HG03354 (cell line): ENCODE results near the gene THRB.

Source experiments
- ATAC-seq: cut with Tn5 transposase; IDR thresholded peaks from one replicate; pipeline ENCODE4 v1.9.1; 2021; ENCODE audit warnings: mild to moderate bottlenecking; ENCODE audit not compliant: unreplicated experiment, poor library complexity, severe bottlenecking

THRB gene

GRCh38 chr3:24361623-24362022 is 133.0 kb downstream of the THRB start:
- no peak for ATAC-seq

- ATAC-seq, result no peak
Measured at GRCh38 chr3:24360957-24361356, 133.7 kb downstream of the THRB start.

- no peak for ATAC-seq
Measured at GRCh38 chr3:24359645-24360462, 134.8 kb downstream of the THRB start.

GRCh38 chr3:24359102-24359501 is 135.5 kb downstream of the THRB start:
- ATAC-seq, result no peak

- no peak for ATAC-seq
Measured at GRCh38 chr3:24357635-24358034, 137.0 kb downstream of the THRB start.

GRCh38 chr3:24355806-24356205 is 138.8 kb downstream of the THRB start:
- ATAC-seq, result no peak

- no peak for ATAC-seq
Measured at GRCh38 chr3:24354230-24354629, 140.4 kb downstream of the THRB start.

GRCh38 chr3:24352893-24353553 is 141.6 kb downstream of the THRB start:
- no peak for ATAC-seq

- no peak for ATAC-seq
Measured at GRCh38 chr3:24351779-24352469, 142.7 kb downstream of the THRB start.

- ATAC-seq, result no peak
Measured at GRCh38 chr3:24349367-24350019, 145.2 kb downstream of the THRB start.

GRCh38 chr3:24348348-24348747 is 146.3 kb downstream of the THRB start:
- ATAC-seq, result no peak

- no peak for ATAC-seq
Measured at GRCh38 chr3:24344784-24345439, 149.7 kb downstream of the THRB start.

GRCh38 chr3:24343084-24343783 is 151.4 kb downstream of the THRB start:
- no peak for ATAC-seq

- ATAC-seq, result no peak
Measured at GRCh38 chr3:24342275-24342674, 152.4 kb downstream of the THRB start.

- no peak for ATAC-seq
Measured at GRCh38 chr3:24341668-24342067, 153.0 kb downstream of the THRB start.

GRCh38 chr3:24340966-24341365 is 153.7 kb downstream of the THRB start:
- ATAC-seq, result no peak

- no peak for ATAC-seq
Measured at GRCh38 chr3:24340161-24340560, 154.5 kb downstream of the THRB start.

- ATAC-seq, result no peak
Measured at GRCh38 chr3:24339266-24339825, 155.3 kb downstream of the THRB start.
